ENCODE measurements around the gene TMEM120B. TPM values are rescaled to one million over a fixed set of nuclear protein-coding genes. Genes with fewer than 3 reads are reported as not detected.

TMEM120B gene
- total RNA-seq, 1 donor from 2014 or later: 8.6 TPM

GRCh38 chr12:121791671-121792551, 79.4 kb downstream of the TMEM120B start:
- no peak for DNase-seq (ENCODE audit: low read depth, low spot score)

GRCh38 chr12:121792607-121793439, 80.3 kb downstream of the TMEM120B start:
- no peak for DNase-seq (ENCODE audit: low read depth, low spot score)

GRCh38 chr12:121793440-121793837, 80.9 kb downstream of the TMEM120B start, which contains the start of gene RHOF:
Gene RHOF (minus strand): TSS chr12:121793688. CDS start chr12:121793633, 55 bp downstream.
- no peak for DNase-seq (ENCODE audit: low read depth, low spot score)

GRCh38 chr12:121793838-121794533, 81.4 kb downstream of the TMEM120B start:
- no peak for DNase-seq (ENCODE audit: low read depth, low spot score)

- no peak for DNase-seq (ENCODE audit: low read depth, low spot score)
These were observed 82.0 kb downstream of the TMEM120B start for GRCh38 chr12:121794534-121795033.

GRCh38 chr12:121795034-121795968, 82.7 kb downstream of the TMEM120B start:
- no peak for DNase-seq (ENCODE audit: low read depth, low spot score)

- DNase-seq (ENCODE audit: low read depth, low spot score): no peak
These were observed 84.6 kb downstream of the TMEM120B start for GRCh38 chr12:121796855-121797751.

GRCh38 chr12:121797937-121798786, 85.6 kb downstream of the TMEM120B start:
- no peak for DNase-seq (ENCODE audit: low read depth, low spot score)

- DNase-seq (ENCODE audit: low read depth, low spot score): no peak
These were observed 86.2 kb downstream of the TMEM120B start for GRCh38 chr12:121798787-121799155.

GRCh38 chr12:121799156-121799841, 86.7 kb downstream of the TMEM120B start:
- DNase-seq (ENCODE audit: low read depth, low spot score): no peak

- no peak for DNase-seq (ENCODE audit: low read depth, low spot score)
These were observed 87.5 kb downstream of the TMEM120B start for GRCh38 chr12:121799842-121800693.

- DNase-seq (ENCODE audit: low read depth, low spot score): no peak
These were observed 88.4 kb downstream of the TMEM120B start for GRCh38 chr12:121800694-121801594.

- DNase-seq (ENCODE audit: low read depth, low spot score): no peak
These were observed 89.3 kb downstream of the TMEM120B start for GRCh38 chr12:121801595-121802484.

- no peak for DNase-seq (ENCODE audit: low read depth, low spot score)
These were observed 89.9 kb downstream of the TMEM120B start for GRCh38 chr12:121802485-121802842.
